Adrenal gland (tissue), 12 donors: ENCODE measurements around the gene CAMK2G. TPM values are rescaled to one million over a fixed set of nuclear protein-coding genes. Genes with fewer than 3 reads are reported as not detected.

ENCODE experiments used
- DNase-seq, 7 donors: peaks; one replicate each; pipeline ENCODE4 v3.0.0-alpha.2; 2019 to 2020
- H3K27ac ChIP-seq, 5 donors: fragments of 200-600 bp; sonication (generic) in 4 of 5; 1 replicate in 3 of 5; 2 replicates in 2 of 5; pipeline versions ENCODE4 v1.5.1 to v1.8.0; 2016 to 2020; ENCODE audit warnings: mild to moderate bottlenecking in 1 of 5
- H3K27me3 ChIP-seq: fragments of 200-600 bp; 2 replicates; pipeline ENCODE4 v1.8.0; 2021
- H3K36me3 ChIP-seq, 2 donors: fragments of 200-600 bp; replicated peaks in 1 of 2; 1 replicate in 1 of 2; 2 replicates in 1 of 2; pipeline versions ENCODE4 v1.5.1 to v1.8.0; 2018 to 2022
- H3K4me1 ChIP-seq, 2 donors: fragments of 200-600 bp; replicated peaks in 1 of 2; 1 replicate in 1 of 2; 2 replicates in 1 of 2; pipeline versions ENCODE4 v1.5.1 to v1.8.0; 2018 to 2021
- H3K4me3 ChIP-seq, 4 donors: fragments of 200-600 bp; sonication (generic) in 3 of 4; one replicate each; pipeline ENCODE4 v1.5.1; 2016 to 2018
- H3K9me3 ChIP-seq, 3 donors: fragments of 200-600 bp; sonication (generic) in 1 of 3; replicated peaks in 1 of 3; 1 replicate in 2 of 3; 2 replicates in 1 of 3; pipeline versions ENCODE4 v1.5.1 to v1.8.0; 2016 to 2021
- POLR2A ChIP-seq, 2 donors: fragments of 450-650 bp; IDR thresholded peaks; one replicate each; pipeline ENCODE4 v1.6.1; 2017; ENCODE audit warnings: antibody characterized with exemption in 2 of 2, mild to moderate bottlenecking in 2 of 2, moderate library complexity in 1 of 2
- WGBS, 4 donors: extraction: QIAGEN DNeasy Blood & Tissue Kit in 2 of 4; methylation state at CpG; one replicate each; pipeline versions ENCODE4 v1.1.5 to v1.1.7; 2013 to 2017; 5-methylcytosine and 5-hydroxymethylcytosine counted together
- intact Hi-C, 2 donors: fragments of 100-400 bp; cut with DNase I; formaldehyde crosslinking; loops; one replicate each; pipeline versions ENCODE4 v1.14.1 to v1.15.0; 2022 to 2023
- polyA plus RNA-seq, 3 donors: library from polyadenylated mRNA; stranded (reverse); fragments of 200-250 nt in 2 of 3; fragments of 350-450 nt in 1 of 3; fragmentation: Illumina TruSeq in 1 of 3; extraction: RNeasy Lipid Tissue Mini Kit (QIAGEN cat#74804) in 1 of 3; gene quantifications; one replicate each; pipeline ENCODE4 v1.2.3, GENCODE V29; 2013 to 2014
- total RNA-seq, 9 donors: library from RNA; depleted of rRNA in 4 of 9; stranded (reverse); fragments of >200 nt in 4 of 9; fragments of 120-200 nt in 1 of 9; fragmentation: NEBNext Ultra II Directional in 1 of 9; extraction: Animal tissue kit (Norgen Biotek cat#: 25700) in 1 of 9; gene quantifications; one replicate each; pipeline versions ENCODE4 v1.1.0 to v1.2.4, GENCODE V29; 2013 to 2023
- TF ChIP-seq, protein P1 (sequence below), 6 experiments: fragments of 450-650 bp in 4 of 6; fragments of 200-600 bp in 2 of 6; sonication (generic) in 1 of 6; IDR thresholded peaks; 1 replicate in 5 of 6; 2 replicates in 1 of 6; pipeline versions ENCODE4 v1.5.1 to v1.8.0; 2016 to 2021; ENCODE audit warnings: antibody characterized with exemption in 6 of 6, mild to moderate bottlenecking in 2 of 6, moderate library complexity in 1 of 6
- donor health status: healthy with polysubstance abuse.
- donor health status: Bipolar disorder and iron deficiency.
- donor health status: DM: yes; HTN: yes; CAD: no.
- donor health status: DM: no; HTN: no; CAD: no.
- donor health status: DM: no; HTN: no; CAD: no.
- donor health status: DM: yes; HTN: yes; CAD: no.

CAMK2G gene
- total and polyA plus RNA-seq, 12 donors: 12.7 to 27.3 (median 19.7) TPM

DNA sequence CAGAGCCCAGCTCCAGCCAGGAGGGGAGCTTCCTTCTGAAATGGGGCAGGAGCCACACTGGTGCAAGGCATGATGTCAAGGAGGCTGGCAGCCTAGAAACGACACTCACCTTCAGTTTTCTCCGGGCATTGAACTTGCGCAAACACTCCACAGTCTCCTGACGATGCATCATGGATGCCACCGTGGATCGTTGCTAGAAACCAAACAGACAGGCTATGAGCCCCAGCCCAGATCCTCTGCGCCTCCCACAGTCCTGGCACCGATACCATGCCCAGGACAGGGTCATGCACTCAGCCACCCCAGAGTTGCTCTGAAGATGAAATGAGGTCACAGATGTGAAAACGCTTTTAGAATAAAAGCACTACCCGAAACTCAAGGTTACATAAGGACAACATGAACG is 32.0 kb downstream of the CAMK2G start:
- DNase-seq: no peak
- TF ChIP-seq, protein P1, sequence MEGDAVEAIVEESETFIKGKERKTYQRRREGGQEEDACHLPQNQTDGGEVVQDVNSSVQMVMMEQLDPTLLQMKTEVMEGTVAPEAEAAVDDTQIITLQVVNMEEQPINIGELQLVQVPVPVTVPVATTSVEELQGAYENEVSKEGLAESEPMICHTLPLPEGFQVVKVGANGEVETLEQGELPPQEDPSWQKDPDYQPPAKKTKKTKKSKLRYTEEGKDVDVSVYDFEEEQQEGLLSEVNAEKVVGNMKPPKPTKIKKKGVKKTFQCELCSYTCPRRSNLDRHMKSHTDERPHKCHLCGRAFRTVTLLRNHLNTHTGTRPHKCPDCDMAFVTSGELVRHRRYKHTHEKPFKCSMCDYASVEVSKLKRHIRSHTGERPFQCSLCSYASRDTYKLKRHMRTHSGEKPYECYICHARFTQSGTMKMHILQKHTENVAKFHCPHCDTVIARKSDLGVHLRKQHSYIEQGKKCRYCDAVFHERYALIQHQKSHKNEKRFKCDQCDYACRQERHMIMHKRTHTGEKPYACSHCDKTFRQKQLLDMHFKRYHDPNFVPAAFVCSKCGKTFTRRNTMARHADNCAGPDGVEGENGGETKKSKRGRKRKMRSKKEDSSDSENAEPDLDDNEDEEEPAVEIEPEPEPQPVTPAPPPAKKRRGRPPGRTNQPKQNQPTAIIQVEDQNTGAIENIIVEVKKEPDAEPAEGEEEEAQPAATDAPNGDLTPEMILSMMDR (IDR thresholded peaks at IDR 0.05): no peak
- TF ChIP-seq POLR2A (IDR thresholded peaks at IDR 0.05): no peak
- Histone ChIP-seq H3K9me3 (no peaks in the 10 kb centered on the region), H3K4me1 (no peaks in the 10 kb centered on the region), H3K4me3 (no peak overlapping the region), H3K27me3 (no peaks in the 10 kb centered on the region), H3K36me3 (peaks cover 0 to 53% of the 10 kb centered on the region in 2 donors), H3K27ac (no peak overlapping the region)
- WGBS, 4 donors: 83 to 93% (median 86%) methylated on average over 6 to 11 of the region's 11 CpGs
- intact Hi-C loops: no loop called here

DNA sequence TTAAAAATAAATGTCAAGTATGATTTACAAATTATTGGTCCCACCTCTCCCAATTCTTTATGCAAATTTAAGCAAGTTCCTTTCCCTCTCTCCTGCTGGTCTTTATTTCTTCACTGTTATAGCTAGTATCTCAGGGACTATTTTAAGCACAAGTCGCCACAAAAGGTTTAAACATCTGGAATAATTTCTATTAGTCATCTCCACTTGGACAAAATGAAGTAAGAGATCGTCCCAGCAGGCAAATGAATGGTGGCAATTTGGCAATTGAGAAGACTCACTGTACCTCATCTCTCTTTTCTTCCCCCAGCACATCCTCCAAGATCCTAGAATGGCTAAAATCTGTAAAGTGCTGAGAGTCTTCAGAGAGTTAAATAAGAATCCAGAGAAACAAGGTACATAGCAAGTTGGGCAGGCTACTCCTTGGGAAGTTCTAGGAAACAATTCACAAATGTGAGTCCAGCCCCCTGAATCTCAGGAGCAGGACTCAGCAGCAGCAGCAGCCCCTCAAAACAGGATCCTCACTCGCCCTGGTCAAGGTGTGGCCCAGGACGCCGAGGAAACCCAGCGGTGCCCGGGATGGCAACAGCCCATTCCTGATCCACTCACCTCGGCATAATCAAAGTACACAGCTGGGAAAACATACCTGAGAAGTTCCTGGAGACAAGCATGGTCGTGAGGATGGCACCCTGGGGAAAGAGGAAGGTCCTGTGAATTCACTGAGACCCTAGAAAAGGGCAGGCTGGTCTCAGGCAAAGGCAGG is 32.6 kb downstream of the CAMK2G start:
- intact Hi-C loops: no loop called here
- DNase-seq: no peak
- whole genome bisulfite sequencing, 4 donors: 90 to 92% (median 91%) methylated on average over 2 to 9 of the region's 9 CpGs
- no peaks in the 10 kb centered on the region for H3K4me1 ChIP-seq
- no peak overlapping the region for H3K4me3 ChIP-seq
- H3K36me3 ChIP-seq: peaks cover 0 to 52% of the 10 kb centered on the region in 2 donors
- TF ChIP-seq, protein P1 (IDR thresholded peaks at IDR 0.05): no peak
- TF ChIP-seq POLR2A (IDR thresholded peaks at IDR 0.05): no peak
- H3K27ac ChIP-seq: no peak overlapping the region
- no peaks in the 10 kb centered on the region for H3K9me3 ChIP-seq
- H3K27me3 ChIP-seq: no peaks in the 10 kb centered on the region

DNA sequence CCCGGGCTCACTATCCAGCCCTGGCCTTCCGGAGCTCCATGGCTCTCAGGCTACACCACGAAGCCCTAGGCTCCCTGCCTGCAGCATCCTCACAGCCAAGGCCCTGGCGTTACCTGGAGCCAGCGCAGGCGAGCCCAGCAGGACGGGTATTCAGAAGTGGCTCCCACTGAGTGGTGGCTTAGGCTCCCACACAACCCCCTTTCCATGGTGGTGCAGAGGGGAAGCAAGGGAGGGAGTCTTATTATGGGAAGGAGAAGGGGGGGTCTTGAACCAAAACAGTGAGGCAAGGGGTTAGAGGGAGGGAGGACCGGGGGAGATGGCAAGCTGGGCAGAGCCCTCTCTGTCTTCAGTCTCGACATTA is 33.3 kb downstream of the CAMK2G start:
- Histone ChIP-seq H3K4me3 (no peak overlapping the region), H3K4me1 (no peaks in the 10 kb centered on the region), H3K36me3 (peaks cover 0 to 52% of the 10 kb centered on the region in 2 donors), H3K9me3 (no peaks in the 10 kb centered on the region), H3K27me3 (no peaks in the 10 kb centered on the region), H3K27ac (no peak overlapping the region)
- WGBS, 4 donors: 90 to 95% (median 93%) methylated on average over 6 to 9 of the region's 9 CpGs
- DNase-seq: no peak
- TF ChIP-seq, protein P1 (IDR thresholded peaks at IDR 0.05): no peak
- TF ChIP-seq POLR2A (IDR thresholded peaks at IDR 0.05): no peak
- intact Hi-C loops: no loop called here

DNA sequence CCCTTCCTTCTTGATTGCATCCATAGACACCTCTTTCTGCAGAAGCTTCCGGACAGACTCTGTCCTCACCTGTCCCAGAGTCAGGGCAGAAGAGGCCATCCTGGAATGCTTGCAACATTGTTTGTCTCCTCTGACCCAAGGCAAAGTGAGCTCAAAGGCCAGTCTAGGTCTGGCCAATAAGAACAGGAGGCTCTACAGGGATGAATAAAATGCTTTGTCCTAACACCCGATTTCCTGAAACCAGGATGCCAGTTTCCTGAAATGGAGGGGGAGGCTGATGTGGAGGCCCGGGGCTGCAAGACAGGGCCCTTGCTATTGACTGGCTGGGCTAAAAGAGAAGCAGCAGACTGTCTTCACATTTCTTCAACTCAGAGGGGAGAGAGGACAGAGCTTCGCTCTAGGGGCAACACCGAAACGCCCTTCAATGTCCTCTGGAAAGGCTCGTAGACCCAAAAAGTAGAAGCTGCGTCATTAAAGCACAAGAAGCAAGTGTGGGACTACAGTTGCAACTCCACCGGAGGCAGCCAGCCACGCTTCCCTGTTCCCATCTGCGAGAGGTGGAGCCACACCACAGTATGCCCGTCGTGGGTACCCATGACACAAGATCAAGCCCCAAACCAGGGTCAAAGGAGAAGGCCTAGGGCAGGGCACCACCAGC is 33.8 kb downstream of the CAMK2G start:
- peaks cover 0 to 55% of the 10 kb centered on the region in 2 donors for H3K36me3 ChIP-seq
- TF ChIP-seq, protein P1 (IDR thresholded peaks at IDR 0.05): no peak
- no peak for TF ChIP-seq POLR2A (IDR thresholded peaks at IDR 0.05)
- no peaks in the 10 kb centered on the region for H3K27me3 ChIP-seq
- no peaks in the 10 kb centered on the region for H3K9me3 ChIP-seq
- WGBS, 4 donors: 86 to 93% (median 90%) methylated on average over 10 to 13 of the region's 13 CpGs
- H3K27ac ChIP-seq: no peak overlapping the region
- intact Hi-C loops: no loop called here
- DNase-seq: no peak
- no peak overlapping the region for H3K4me3 ChIP-seq
- H3K4me1 ChIP-seq: no peaks in the 10 kb centered on the region
